ENCODE results near the gene ABCA6.
"Not testable (repeated sequence)": the region's sequence is repeated elsewhere in the genome, so short reads cannot be mapped to it uniquely, and the experiment has no call there.

- TF ChIP-seq, protein P1, sequence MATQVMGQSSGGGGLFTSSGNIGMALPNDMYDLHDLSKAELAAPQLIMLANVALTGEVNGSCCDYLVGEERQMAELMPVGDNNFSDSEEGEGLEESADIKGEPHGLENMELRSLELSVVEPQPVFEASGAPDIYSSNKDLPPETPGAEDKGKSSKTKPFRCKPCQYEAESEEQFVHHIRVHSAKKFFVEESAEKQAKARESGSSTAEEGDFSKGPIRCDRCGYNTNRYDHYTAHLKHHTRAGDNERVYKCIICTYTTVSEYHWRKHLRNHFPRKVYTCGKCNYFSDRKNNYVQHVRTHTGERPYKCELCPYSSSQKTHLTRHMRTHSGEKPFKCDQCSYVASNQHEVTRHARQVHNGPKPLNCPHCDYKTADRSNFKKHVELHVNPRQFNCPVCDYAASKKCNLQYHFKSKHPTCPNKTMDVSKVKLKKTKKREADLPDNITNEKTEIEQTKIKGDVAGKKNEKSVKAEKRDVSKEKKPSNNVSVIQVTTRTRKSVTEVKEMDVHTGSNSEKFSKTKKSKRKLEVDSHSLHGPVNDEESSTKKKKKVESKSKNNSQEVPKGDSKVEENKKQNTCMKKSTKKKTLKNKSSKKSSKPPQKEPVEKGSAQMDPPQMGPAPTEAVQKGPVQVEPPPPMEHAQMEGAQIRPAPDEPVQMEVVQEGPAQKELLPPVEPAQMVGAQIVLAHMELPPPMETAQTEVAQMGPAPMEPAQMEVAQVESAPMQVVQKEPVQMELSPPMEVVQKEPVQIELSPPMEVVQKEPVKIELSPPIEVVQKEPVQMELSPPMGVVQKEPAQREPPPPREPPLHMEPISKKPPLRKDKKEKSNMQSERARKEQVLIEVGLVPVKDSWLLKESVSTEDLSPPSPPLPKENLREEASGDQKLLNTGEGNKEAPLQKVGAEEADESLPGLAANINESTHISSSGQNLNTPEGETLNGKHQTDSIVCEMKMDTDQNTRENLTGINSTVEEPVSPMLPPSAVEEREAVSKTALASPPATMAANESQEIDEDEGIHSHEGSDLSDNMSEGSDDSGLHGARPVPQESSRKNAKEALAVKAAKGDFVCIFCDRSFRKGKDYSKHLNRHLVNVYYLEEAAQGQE (IDR thresholded peaks at IDR 0.05; ENCODE audit: borderline replicate concordance in 1 of 2, low read depth in 1 of 2, low read length in 2 of 2), result not testable (repeated sequence)
- TF ChIP-seq CTCF (CRISPR knock-in tag; IDR thresholded peaks at IDR 0.05); HDAC2 (CRISPR knock-in tag; IDR thresholded peaks at IDR 0.05); ZNF577 (CRISPR knock-in tag; IDR thresholded peaks at IDR 0.05; ENCODE audit: borderline replicate concordance, low read depth); POLR2A (IDR thresholded peaks at IDR 0.05; ENCODE audit: insufficient read depth in 1 of 2, low read depth in 2 of 2, low read length in 2 of 2); ZKSCAN1 (IDR thresholded peaks at IDR 0.05; ENCODE audit: low read length); EZH2 (conservative IDR thresholded peaks at IDR 0.05; ENCODE audit: low read depth, low read length); MTA3 (CRISPR knock-in tag; IDR thresholded peaks at IDR 0.05); MBNL3 (CRISPR knock-in tag; conservative IDR thresholded peaks at IDR 0.05): not testable (repeated sequence)
These were observed 26.9 kb upstream of the ABCA6 start for GRCh38 chr17:69168642-69169041.

Data from HepG2 (cell line).